ENCODE data around the gene TXNDC17. TPM values are rescaled to one million over a fixed set of nuclear protein-coding genes. Genes with fewer than 3 reads are reported as not detected.

The TXNDC17 gene
- total and polyA plus RNA-seq, 2 of the 8 experiments (the other 6 are each of a cell fraction or from before 2014, with no cell fraction given), result 182 to 410 TPM

DNA sequence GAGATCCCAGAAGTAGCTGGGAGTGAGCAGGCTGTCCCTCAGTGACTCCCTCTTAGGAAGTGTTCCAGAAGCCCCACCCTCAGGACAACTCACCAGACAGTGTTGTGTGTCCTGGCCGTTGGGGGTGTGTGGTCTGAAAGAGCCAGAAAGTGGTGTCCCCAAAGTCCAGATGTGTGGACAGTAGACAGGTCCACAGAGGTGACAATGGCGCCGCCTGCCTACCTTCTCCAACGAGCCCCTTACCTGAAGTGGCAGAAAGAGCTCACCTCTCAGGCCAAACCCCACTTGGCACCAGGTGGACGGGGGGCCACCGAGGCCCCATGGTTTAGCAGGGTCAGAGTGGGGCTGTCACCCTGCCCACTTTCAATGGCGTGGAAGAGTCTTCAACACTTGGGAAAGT is 30.6 kb downstream of the TXNDC17 start (continued):
- TF ChIP-seq TAF7 (optimal IDR thresholded peaks at IDR 0.05; ENCODE audit: borderline replicate concordance, low read depth, low read length), result no peak
- no peak for TF ChIP-seq USF2 (IDR thresholded peaks at IDR 0.05; ENCODE audit: low read length)
- no peak for TF ChIP-seq TBP (IDR thresholded peaks at IDR 0.05; ENCODE audit: low read depth, low read length)
